ENCODE measurements around the gene OR2T34.

The OR2T34 gene

GRCh38 chr1:248610301-248610700 lies 35.7 kb upstream of the OR2T34 start:
- Histone ChIP-seq H3K4me1 (ENCODE audit: control insufficient read depth, insufficient read depth, low read length) (no peaks in the 10 kb centered on the region), H3K27ac (ENCODE audit: extremely low read depth, low read depth, low read length) (no peak overlapping the region), H3K4me3 (ENCODE audit: low read depth, low read length) (no peak overlapping the region), H3K36me3 (ENCODE audit: control insufficient read depth in 2 of 2, insufficient read depth in 1 of 2, low read length in 2 of 2) (no peaks in the 10 kb centered on the region), H3K9me3 (ENCODE audit: control insufficient read depth, insufficient read depth, low read depth, low read length) (no peaks in the 10 kb centered on the region)
- TF ChIP-seq OSR2 (tag by site-specific recombination; IDR thresholded peaks at IDR 0.05) (no peak), FEZF1 (tag by site-specific recombination; IDR thresholded peaks at IDR 0.05) (no peak), PBX3 (CRISPR knock-in tag; IDR thresholded peaks at IDR 0.05) (no peak), ZNF341 (tag by site-specific recombination; IDR thresholded peaks at IDR 0.05; ENCODE audit: low read depth) (no peak), ZNF558 (tag by site-specific recombination; IDR thresholded peaks at IDR 0.05) (no peak)
- POLR2A ChIA-PET = no interaction called here
- CTCF ChIA-PET = no interaction called here

DNA sequence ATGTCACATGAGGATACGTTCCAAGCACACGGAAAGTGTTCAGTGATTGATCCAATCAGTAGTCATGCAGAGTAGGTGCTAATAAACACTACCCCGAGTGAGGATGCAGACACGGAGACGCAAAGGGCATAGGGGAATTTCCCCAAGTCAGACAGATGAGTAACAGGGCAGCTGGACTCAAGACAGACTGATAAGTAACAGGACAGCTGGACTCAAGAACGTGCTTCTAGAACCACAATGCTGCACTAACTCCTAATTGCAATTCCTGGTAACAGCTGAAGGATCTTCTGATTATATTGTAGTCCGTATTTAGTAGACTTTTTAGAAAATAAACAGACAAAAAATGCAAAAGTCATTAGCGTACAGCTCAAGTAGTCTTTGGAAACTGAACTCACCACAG lies 24.8 kb upstream of the OR2T34 start:
- TF ChIP-seq ZNF302 (tag by site-specific recombination; IDR thresholded peaks at IDR 0.05; ENCODE audit: low read depth) (no peak), ZNF416 (tag by site-specific recombination; IDR thresholded peaks at IDR 0.05) (no peak), ZNF202 (tag by site-specific recombination; IDR thresholded peaks at IDR 0.05; ENCODE audit: borderline replicate concordance) (no peak), ZNF596 (tag by site-specific recombination; IDR thresholded peaks at IDR 0.05) (no peak), ZNF529 (tag by site-specific recombination; IDR thresholded peaks at IDR 0.05; ENCODE audit: insufficient replicate concordance) (no peak), KLF8 (tag by site-specific recombination; IDR thresholded peaks at IDR 0.05) (no peak)
- Histone ChIP-seq H3K9me3 (ENCODE audit: control insufficient read depth, insufficient read depth, low read depth, low read length) (no peaks in the 10 kb centered on the region), H3K27ac (ENCODE audit: extremely low read depth, low read depth, low read length) (no peak overlapping the region), H3K4me3 (ENCODE audit: low read depth, low read length) (no peak overlapping the region), H3K4me1 (ENCODE audit: control insufficient read depth, insufficient read depth, low read length) (no peaks in the 10 kb centered on the region), H3K36me3 (ENCODE audit: control insufficient read depth in 2 of 2, insufficient read depth in 1 of 2, low read length in 2 of 2) (no peaks in the 10 kb centered on the region)
- CTCF ChIA-PET = no interaction called here
- POLR2A ChIA-PET = no interaction called here

- TF ChIP-seq, protein P1, sequence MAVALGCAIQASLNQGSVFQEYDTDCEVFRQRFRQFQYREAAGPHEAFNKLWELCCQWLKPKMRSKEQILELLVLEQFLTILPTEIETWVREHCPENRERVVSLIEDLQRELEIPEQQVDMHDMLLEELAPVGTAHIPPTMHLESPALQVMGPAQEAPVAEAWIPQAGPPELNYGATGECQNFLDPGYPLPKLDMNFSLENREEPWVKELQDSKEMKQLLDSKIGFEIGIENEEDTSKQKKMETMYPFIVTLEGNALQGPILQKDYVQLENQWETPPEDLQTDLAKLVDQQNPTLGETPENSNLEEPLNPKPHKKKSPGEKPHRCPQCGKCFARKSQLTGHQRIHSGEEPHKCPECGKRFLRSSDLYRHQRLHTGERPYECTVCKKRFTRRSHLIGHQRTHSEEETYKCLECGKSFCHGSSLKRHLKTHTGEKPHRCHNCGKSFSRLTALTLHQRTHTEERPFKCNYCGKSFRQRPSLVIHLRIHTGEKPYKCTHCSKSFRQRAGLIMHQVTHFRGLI (tag by site-specific recombination; IDR thresholded peaks at IDR 0.05) = no peak
- TF ChIP-seq, protein P2, sequence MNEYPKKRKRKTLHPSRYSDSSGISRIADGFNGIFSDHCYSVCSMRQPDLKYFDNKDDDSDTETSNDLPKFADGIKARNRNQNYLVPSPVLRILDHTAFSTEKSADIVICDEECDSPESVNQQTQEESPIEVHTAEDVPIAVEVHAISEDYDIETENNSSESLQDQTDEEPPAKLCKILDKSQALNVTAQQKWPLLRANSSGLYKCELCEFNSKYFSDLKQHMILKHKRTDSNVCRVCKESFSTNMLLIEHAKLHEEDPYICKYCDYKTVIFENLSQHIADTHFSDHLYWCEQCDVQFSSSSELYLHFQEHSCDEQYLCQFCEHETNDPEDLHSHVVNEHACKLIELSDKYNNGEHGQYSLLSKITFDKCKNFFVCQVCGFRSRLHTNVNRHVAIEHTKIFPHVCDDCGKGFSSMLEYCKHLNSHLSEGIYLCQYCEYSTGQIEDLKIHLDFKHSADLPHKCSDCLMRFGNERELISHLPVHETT (tag by site-specific recombination; IDR thresholded peaks at IDR 0.05) = no peak
- TF ChIP-seq ZNF521 (tag by site-specific recombination; IDR thresholded peaks at IDR 0.05) (no peak), ZNF248 (tag by site-specific recombination; IDR thresholded peaks at IDR 0.05) (no peak), ZNF626 (tag by site-specific recombination; IDR thresholded peaks at IDR 0.05) (no peak), ZNF292 (tag by site-specific recombination; IDR thresholded peaks at IDR 0.05; ENCODE audit: borderline replicate concordance, low read depth) (no peak)
- POLR2A ChIA-PET = no interaction called here
- no peaks in the 10 kb centered on the region for H3K4me1 ChIP-seq (ENCODE audit: control insufficient read depth, insufficient read depth, low read length)
- no peaks in the 10 kb centered on the region for H3K36me3 ChIP-seq (ENCODE audit: control insufficient read depth in 2 of 2, insufficient read depth in 1 of 2, low read length in 2 of 2)
- CTCF ChIA-PET = no interaction called here
- no peak within 1 kb of the TSS for H3K4me3 ChIP-seq (ENCODE audit: low read depth, low read length)
- no peaks in the 10 kb centered on the region for H3K9me3 ChIP-seq (ENCODE audit: control insufficient read depth, insufficient read depth, low read depth, low read length)
- H3K27ac ChIP-seq (ENCODE audit: extremely low read depth, low read depth, low read length) = no peak within 1 kb of the TSS
Observed at GRCh38 chr1:248597589-248597988, 23.0 kb upstream of the OR2T34 start, which contains the start of gene OR2T10. TSS of gene OR2T10 (minus strand) at chr1:248597700. CDS start at chr1:248593768, 3,932 bp downstream.

Measured in HEK293 (cell line).